Colon (tissue), 2 donors: ENCODE data around the gene CCDC74B.
"Not testable (repeated sequence)": the region's sequence is repeated elsewhere in the genome, so short reads cannot be mapped to it uniquely, and the experiment has no call there.

ENCODE experiments used
- FAIRE-seq: peaks from 2 replicates; lab custom pipeline; 2012; peaks lifted over from hg19 to GRCh38; lab: Jason Lieb, UNC
- donor health status: control.
- donor health status: control.

Gene CCDC74B

GRCh38 chr2:130102597-130103363, 42.1 kb downstream of the CCDC74B start:
- not testable (repeated sequence) for FAIRE-seq
